GM10248 (cell line): ENCODE measurements around the gene UQCC5.

ENCODE experiments used
- CTCF ChIA-PET: fragments of 300-600 bp; sonication (Branson Sonifier 250); formaldehyde crosslinking; extraction: SDS; loops from one replicate; lab custom pipeline; 2021; ENCODE audit warnings: antibody characterized with exemption; lab: Yijun Ruan, JAX
- POLR2A ChIA-PET: fragments of 350-650 bp; sonication (Branson Sonifier 250); formaldehyde crosslinking; extraction: SDS; loops from one replicate; lab custom pipeline; 2020; ENCODE audit warnings: antibody characterized with exemption; lab: Yijun Ruan, JAX
- DNase-seq: peaks from one replicate; pipeline ENCODE4 v3.0.0; 2012; ENCODE audit errors: extremely low spot score
- CTCF ChIP-seq: IDR thresholded peaks from 2 replicates; pipeline ENCODE4 v1.5.1; 2012; ENCODE audit warnings: mild to moderate bottlenecking, low read depth; ENCODE audit errors: extremely low read depth, missing control alignments, control extremely low read depth

UQCC5 gene

GRCh38 chr3:52572221-52572620 is 35.8 kb downstream of the UQCC5 start:
- TF ChIP-seq CTCF, result no peak
- no peak for DNase-seq
- ChIA-PET CTCF (no interaction called here), POLR2A (no interaction called here)

GRCh38 chr3:52574056-52574965 is 37.9 kb downstream of the UQCC5 start:
- TF ChIP-seq CTCF, result no peak
- ChIA-PET CTCF (interaction anchor here (1.0 kb wide), 1 partner anchor 16 kb away, joined by 3 read pairs; no protein-coding TSS in a partner anchor), POLR2A (no interaction called here)
- no peak for DNase-seq
